Memory B cell (primary cell): Measurements from ENCODE around the gene GON4L.
"Not testable (repeated sequence)": the region's sequence is repeated elsewhere in the genome, so short reads cannot be mapped to it uniquely, and the experiment has no call there.

ENCODE experiments used
- ATAC-seq: fragments of 150-1000 bp; cut with Tn5 transposase; 2 replicates; pipeline ENCODE4 v1.10.0; 2021; ENCODE audit warnings: low read depth, mild to moderate bottlenecking, moderate library complexity
- DNase-seq, 2 donors: peaks; one replicate each; pipeline ENCODE4 v3.0.0; 2022; ENCODE audit warnings: low spot score in 2 of 2
- H3K27ac Mint-ChIP-seq: one replicate; pipeline ENCODE4 v1.8.0; 2022; ENCODE audit warnings: mild to moderate bottlenecking, moderate library complexity, mixed read lengths
- H3K27me3 Mint-ChIP-seq: one replicate; pipeline ENCODE4 v1.8.0; 2022; ENCODE audit warnings: mixed read lengths
- H3K36me3 Mint-ChIP-seq: one replicate; pipeline ENCODE4 v1.8.0; 2022; ENCODE audit warnings: mild to moderate bottlenecking, mixed read lengths
- H3K4me1 Mint-ChIP-seq: one replicate; pipeline ENCODE4 v1.8.0; 2022; ENCODE audit warnings: mixed read lengths
- H3K4me3 Mint-ChIP-seq: one replicate; pipeline ENCODE4 v1.8.0; 2022; ENCODE audit warnings: mild to moderate bottlenecking, moderate library complexity, mixed read lengths
- H3K9me3 Mint-ChIP-seq: one replicate; pipeline ENCODE4 v1.8.0; 2022; ENCODE audit warnings: mixed read lengths

GON4L gene

GRCh38 chr1:155763090-155763815, 93.8 kb downstream of the GON4L start:
- Mint-ChIP-seq H3K36me3 (peaks cover 42% of the 10 kb centered on the region), H3K4me1 (peaks cover 15% of the 10 kb centered on the region)
- not testable (repeated sequence) for DNase-seq, H3K9me3 Mint-ChIP-seq, H3K4me3 Mint-ChIP-seq, ATAC-seq, H3K27ac Mint-ChIP-seq, H3K27me3 Mint-ChIP-seq

DNA sequence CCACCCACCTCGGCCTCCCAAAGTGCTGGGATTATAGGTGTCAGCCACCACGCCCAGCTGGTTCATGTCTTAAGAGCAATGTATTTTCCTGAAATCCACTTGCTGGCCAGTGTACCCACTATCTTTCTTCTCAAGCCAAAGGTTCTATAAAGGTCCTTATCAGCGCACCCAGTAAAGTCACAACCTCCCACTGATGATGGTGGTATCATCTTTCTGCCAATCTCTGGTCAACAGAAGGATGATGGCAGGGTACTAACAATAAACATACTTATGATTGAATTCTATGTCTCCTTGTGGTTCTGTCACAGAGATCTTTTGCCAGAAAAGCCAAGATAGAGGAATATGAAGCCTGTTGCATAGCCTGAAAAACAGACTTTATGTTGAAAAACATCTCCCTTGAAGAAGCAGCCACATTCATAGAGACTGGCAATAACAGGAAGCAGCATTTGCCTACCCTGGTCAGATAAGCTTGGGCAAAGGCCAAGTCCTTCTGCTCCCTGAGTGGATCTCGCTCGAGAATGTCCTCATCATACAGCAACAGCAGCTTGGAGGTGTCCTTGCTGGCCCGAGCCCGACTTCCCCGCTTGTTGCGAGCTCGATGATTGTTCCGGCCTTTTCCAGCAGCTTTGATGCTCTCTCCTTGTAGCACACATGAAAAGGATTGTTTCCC, 95.1 kb downstream of the GON4L start:
- Mint-ChIP-seq H3K27me3 (no peaks in the 10 kb centered on the region), H3K4me1 (peaks cover 15% of the 10 kb centered on the region), H3K4me3 (peak overlapping the region; percentile 6), H3K36me3 (peaks cover 42% of the 10 kb centered on the region), H3K9me3 (no peaks in the 10 kb centered on the region), H3K27ac (peak overlapping the region; percentile 76)
- DNase-seq (no peak), ATAC-seq (peak; percentile 38)

DNA sequence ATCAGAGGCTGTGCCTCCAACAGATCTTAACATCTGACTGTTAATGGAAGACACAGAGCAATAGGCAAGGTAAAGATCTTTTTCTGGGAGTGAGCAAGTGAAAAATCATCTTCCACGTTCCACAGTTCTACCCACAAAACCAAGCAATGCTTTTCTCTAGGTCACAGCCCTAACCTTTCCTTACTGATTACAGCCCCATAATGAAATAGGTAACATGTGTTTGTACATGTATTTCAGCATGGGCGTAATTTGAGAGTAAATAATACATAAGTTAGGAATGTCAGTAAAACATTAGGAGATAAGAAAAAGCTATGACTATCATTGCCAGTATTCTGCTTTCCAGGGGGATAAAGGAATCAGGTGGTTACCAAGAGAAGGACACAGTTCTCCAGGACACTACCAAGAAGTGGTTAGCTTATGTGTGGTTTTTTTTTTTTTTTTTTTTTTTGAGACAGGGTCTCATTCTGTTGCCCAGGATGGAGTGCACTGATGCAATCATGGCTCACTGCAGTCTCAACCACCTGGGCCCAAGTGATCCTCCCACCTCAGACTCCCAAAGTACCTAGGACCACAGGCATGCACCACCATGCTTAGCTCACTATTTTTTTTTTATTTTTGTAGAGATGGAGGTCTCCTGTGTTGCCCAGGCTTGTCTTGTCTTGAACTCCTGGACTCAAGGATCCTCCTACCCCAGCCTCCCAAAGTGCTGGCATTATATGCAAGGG, 96.1 kb downstream of the GON4L start:
- peaks cover 15% of the 10 kb centered on the region for H3K4me1 Mint-ChIP-seq
- H3K27me3 Mint-ChIP-seq = no peaks in the 10 kb centered on the region
- no peak overlapping the region for H3K27ac Mint-ChIP-seq
- no peaks in the 10 kb centered on the region for H3K9me3 Mint-ChIP-seq
- DNase-seq = no peak
- H3K36me3 Mint-ChIP-seq = peaks cover 37% of the 10 kb centered on the region
- no peak overlapping the region for H3K4me3 Mint-ChIP-seq
- ATAC-seq = no peak

DNA sequence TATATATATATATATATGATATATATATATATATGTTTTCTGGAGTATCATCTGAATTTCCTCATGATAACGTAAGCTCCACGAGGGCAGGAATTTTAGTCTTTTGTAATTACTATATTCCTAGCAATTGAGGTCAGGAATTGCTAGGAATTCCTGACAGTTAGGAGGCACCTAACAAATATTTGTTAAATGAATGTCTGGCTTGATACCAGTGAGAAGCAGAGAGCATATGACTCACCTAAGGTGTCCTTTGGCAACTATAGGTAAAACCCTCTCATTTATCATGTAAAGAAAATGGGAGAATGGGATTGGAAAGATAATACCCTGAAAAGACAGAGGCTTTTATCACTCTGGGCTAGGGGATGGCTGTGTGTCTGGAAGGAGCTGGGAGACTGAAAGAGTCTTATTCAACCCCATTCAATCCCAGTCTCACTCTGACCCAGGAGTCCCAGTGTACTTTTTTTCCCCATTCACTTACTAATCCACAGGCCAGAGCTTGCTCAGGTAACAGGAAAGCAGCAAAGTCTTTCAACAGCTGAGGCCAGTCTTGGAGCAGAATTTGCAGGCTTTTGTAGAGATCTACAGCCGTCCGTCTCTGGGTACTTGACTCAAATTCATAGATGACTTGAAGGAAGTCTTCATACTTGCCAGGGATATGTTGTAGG, 96.9 kb downstream of the GON4L start:
- no peak for DNase-seq
- peaks cover 9% of the 10 kb centered on the region for H3K4me1 Mint-ChIP-seq

DNA sequence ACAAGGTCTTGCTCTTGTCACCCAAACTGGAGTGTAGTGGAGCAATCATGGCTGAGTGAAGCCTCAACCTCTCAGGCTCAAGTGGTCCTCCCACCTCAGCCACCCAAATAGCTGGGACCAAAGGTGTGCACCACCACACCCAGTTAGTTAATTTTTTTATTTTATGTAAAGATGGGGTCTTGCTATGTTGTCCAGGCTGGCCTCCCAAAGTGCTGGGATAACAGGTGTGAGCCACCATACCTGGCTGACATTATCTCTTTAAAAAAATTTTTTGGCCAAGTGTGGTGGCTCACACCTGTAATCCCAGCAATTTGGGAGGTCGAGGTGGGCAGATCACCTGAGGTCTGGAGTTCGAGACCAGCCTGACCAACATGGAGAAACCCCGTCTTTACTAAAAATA, 98.0 kb downstream of the GON4L start:
- peaks cover 32% of the 10 kb centered on the region for H3K36me3 Mint-ChIP-seq
- H3K27me3 Mint-ChIP-seq, DNase-seq, H3K9me3 Mint-ChIP-seq, H3K27ac Mint-ChIP-seq, H3K4me3 Mint-ChIP-seq, H3K4me1 Mint-ChIP-seq, ATAC-seq: not testable (repeated sequence)

More for the DNA sequence above, 96.9 kb downstream of the GON4L start:
- H3K27ac Mint-ChIP-seq = no peak overlapping the region
- no peaks in the 10 kb centered on the region for H3K9me3 Mint-ChIP-seq
- no peak for ATAC-seq
- no peaks in the 10 kb centered on the region for H3K27me3 Mint-ChIP-seq
- H3K4me3 Mint-ChIP-seq = no peak overlapping the region
- peaks cover 35% of the 10 kb centered on the region for H3K36me3 Mint-ChIP-seq

DNA sequence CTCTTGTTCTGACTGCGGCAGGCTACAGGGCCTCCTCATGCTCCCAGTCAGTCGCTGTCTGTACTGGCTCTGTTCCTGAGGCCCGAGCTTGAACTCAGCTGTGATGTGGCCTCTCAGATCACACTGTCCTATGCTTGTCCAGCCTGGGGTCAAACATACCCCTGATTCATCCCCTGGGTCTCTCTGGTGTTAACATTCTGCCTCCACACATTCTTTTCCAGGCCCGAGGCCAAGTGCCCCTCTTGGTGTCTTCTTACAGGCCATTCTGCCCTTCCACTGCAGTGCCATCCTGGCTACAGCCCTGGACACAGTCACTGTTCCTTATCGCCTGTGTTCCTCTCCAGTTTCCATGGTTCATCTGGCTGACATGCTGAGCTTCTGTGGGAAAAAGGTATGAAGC, 108.9 kb downstream of the GON4L start:
- not testable (repeated sequence) for H3K27me3 Mint-ChIP-seq, H3K4me1 Mint-ChIP-seq

DNA sequence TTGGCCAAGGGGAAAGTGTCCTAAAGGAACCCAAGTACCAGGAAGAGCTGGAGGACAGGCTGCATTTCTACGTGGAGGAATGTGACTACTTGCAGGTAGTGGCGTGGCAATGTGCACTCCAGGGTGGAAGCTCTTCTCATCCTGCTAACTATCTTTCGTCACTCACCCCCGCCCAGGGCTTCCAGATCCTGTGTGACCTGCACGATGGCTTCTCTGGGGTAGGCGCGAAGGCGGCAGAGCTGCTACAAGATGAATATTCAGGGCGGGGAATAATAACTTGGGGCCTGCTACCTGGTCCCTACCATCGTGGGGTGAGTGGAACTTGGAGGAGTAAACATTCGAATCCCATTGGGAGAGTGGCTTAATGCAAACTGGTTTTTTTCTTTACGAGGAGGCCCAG, 109.4 kb downstream of the GON4L start:
- DNase-seq, H3K36me3 Mint-ChIP-seq, H3K4me1 Mint-ChIP-seq, H3K27ac Mint-ChIP-seq, H3K9me3 Mint-ChIP-seq, ATAC-seq, H3K4me3 Mint-ChIP-seq, H3K27me3 Mint-ChIP-seq: not testable (repeated sequence)

More for the DNA sequence above, 108.9 kb downstream of the GON4L start:
- not testable (repeated sequence) for H3K9me3 Mint-ChIP-seq, ATAC-seq, H3K27ac Mint-ChIP-seq, H3K4me3 Mint-ChIP-seq, H3K36me3 Mint-ChIP-seq, DNase-seq

- DNase-seq = peak; percentile 81 to 83
- H3K4me3 Mint-ChIP-seq = peak overlapping the region; percentile 87
- H3K9me3 Mint-ChIP-seq, H3K4me1 Mint-ChIP-seq, H3K36me3 Mint-ChIP-seq, H3K27me3 Mint-ChIP-seq: not testable (repeated sequence)
- ATAC-seq = peak; percentile 93
- H3K27ac Mint-ChIP-seq = peak overlapping the region; percentile 88
Measured at GRCh38 chr1:155745284-155746228, 111.5 kb downstream of the GON4L start.

DNA sequence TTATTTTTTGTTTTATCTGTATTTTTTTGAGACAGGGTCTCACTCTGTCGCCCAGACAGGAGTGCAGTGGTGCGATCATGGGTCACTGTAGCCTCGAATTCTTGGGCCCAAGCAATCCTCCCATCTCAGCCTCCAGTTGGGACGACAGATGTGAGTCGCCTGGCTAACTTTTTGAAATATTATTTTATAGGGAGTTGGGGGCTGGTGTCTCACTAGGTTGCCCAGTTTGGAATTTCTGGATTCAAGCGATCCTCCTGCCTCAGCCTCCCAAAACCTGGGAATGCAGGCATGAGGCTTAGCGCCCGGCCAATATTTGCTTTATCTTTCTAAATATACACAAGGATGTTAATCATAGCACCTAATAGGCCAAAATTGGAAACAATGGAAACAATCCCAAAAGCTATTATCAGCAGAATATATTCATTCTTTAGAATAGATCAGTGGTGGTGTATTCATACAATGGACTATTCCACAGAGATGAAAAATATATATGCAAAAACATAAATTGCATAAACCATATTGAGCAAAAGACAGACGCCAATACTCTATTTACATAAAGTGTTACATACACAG, 112.2 kb downstream of the GON4L start:
- Mint-ChIP-seq H3K36me3 (no peaks in the 10 kb centered on the region), H3K27ac (peak overlapping the region; percentile 88), H3K4me1 (no peaks in the 10 kb centered on the region), H3K27me3 (no peaks in the 10 kb centered on the region), H3K4me3 (peak overlapping the region; percentile 87), H3K9me3 (no peaks in the 10 kb centered on the region)
- ATAC-seq = no peak
- DNase-seq = no peak

- Mint-ChIP-seq H3K36me3 (peaks cover 10% of the 10 kb centered on the region), H3K9me3 (no peaks in the 10 kb centered on the region), H3K4me1 (no peaks in the 10 kb centered on the region), H3K27ac (no peak overlapping the region), H3K27me3 (no peaks in the 10 kb centered on the region), H3K4me3 (no peak overlapping the region)
- ATAC-seq = no peak
- no peak for DNase-seq
Measured at GRCh38 chr1:155741908-155742307, 115.1 kb downstream of the GON4L start.

DNA sequence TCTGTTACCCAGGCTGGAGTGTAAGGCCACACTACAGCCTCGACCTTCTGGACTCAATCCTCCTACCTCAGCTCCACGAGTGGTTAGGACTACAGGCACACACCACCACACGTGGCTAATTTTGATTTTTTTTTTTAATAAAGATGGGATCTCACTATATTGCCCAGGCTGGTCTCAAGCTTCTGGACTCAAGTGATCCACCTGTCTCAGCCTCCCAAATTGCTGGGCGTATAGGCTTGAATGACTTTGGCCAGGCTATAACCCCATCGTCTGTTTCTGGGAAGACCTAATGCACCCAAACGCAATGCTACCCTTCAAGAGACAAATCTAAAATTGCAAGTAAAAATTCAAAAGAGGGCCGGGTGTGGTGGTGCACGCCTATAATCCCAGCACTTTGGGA, 116.0 kb downstream of the GON4L start:
- Mint-ChIP-seq H3K27me3 (no peaks in the 10 kb centered on the region), H3K36me3 (peaks cover 10% of the 10 kb centered on the region), H3K4me1 (no peaks in the 10 kb centered on the region), H3K9me3 (no peaks in the 10 kb centered on the region), H3K4me3 (no peak overlapping the region), H3K27ac (no peak overlapping the region)
- DNase-seq (no peak), ATAC-seq (no peak)

DNA sequence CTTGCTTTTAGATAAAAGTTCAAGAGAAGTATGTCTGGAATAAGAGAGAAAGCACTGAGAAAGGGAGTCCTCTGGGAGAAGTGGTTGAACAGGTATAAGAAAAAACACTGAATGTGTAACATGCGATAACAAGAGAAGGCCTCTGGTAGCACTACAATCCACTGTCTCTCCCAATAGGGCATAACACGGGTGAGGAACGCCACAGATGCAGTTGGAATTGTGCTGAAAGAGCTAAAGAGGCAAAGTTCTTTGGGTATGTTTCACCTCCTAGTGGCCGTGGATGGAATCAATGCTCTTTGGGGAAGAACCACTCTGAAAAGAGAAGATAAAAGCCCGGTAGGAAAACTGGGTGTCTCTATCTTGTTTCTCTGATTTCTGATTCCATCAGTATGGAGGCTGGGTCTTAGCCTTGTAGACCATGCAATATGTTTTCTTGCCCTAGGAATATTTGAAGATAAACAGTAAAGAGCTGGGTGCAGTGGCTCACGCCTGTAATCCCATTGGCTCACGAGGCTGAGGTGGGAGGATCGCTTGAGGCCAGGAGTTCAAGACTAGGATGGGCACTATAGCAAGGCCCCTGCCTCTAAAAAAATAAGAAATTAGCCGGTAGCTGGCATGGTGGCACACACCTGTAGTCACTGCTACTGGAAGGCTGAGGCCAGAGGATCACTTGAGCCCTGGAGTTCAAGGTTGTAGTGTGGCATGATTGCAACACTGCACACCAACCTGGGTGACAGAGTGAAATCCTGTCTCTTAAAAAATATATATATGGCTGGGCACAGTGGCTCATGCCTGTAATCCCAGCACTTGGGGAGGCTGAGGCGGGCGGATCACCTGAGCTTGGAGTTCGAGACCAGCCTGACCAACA, 127.7 kb downstream of the GON4L start:
- Mint-ChIP-seq H3K4me1 (peaks cover 4% of the 10 kb centered on the region), H3K9me3 (no peaks in the 10 kb centered on the region), H3K36me3 (peaks cover 4% of the 10 kb centered on the region), H3K4me3 (no peak overlapping the region), H3K27me3 (no peaks in the 10 kb centered on the region), H3K27ac (no peak overlapping the region)
- ATAC-seq (peak; percentile 41), DNase-seq (peak; percentile 31 to 38)
